Keratinocyte (primary cell): Measurements from ENCODE around the gene SLC16A1. TPM values are rescaled to one million over a fixed set of nuclear protein-coding genes. Genes with fewer than 3 reads are reported as not detected.

Source experiments
- DNase-seq: peaks from one replicate; pipeline ENCODE4 v3.0.0-alpha.2; 2011; ENCODE audit warnings: low read depth, missing footprints, low spot score
- FAIRE-seq: peaks from 2 replicates; lab custom pipeline; 2011; peaks lifted over from hg19 to GRCh38; lab: Jason Lieb, UNC
- H2AFZ ChIP-seq: 2 replicates; pipeline ENCODE4 v1.6.0; 2012; ENCODE audit warnings: low read length, control low read depth, inconsistent platforms; ENCODE audit not compliant: control insufficient read depth
- H3K27ac ChIP-seq: 2 replicates; pipeline ENCODE4 v1.5.1; 2011; ENCODE audit warnings: low read length; ENCODE audit not compliant: control insufficient read depth, insufficient read depth
- H3K27me3 ChIP-seq: 3 replicates; pipeline ENCODE4 v1.6.0; 2011; ENCODE audit warnings: low read length; ENCODE audit not compliant: control insufficient read depth, insufficient read depth; ENCODE audit errors: extremely low read depth
- H3K36me3 ChIP-seq, 2 experiments: 2 replicates in 1 of 2; 3 replicates in 1 of 2; pipeline ENCODE4 v1.5.1; 2011; ENCODE audit warnings: low read length in 2 of 2, mild to moderate bottlenecking in 1 of 2; ENCODE audit not compliant: control insufficient read depth in 2 of 2, insufficient read depth in 2 of 2; ENCODE audit errors: extremely low read depth in 1 of 2
- H3K4me1 ChIP-seq: 3 replicates; pipeline ENCODE4 v1.5.1; 2011; ENCODE audit warnings: low read length; ENCODE audit not compliant: control insufficient read depth, insufficient read depth; ENCODE audit errors: extremely low read depth
- H3K4me2 ChIP-seq: 3 replicates; pipeline ENCODE4 v1.6.0; 2011; ENCODE audit warnings: low read depth, low read length; ENCODE audit not compliant: control insufficient read depth, insufficient read depth; ENCODE audit errors: extremely low read depth
- H3K4me3 ChIP-seq, 3 experiments: fragments of 200-600 bp in 1 of 3; sonication (generic) in 1 of 3; 2 replicates in 2 of 3; 3 replicates in 1 of 3; pipeline ENCODE4 v1.5.1; 2011 to 2016; ENCODE audit warnings: low read length in 3 of 3, mild to moderate bottlenecking in 3 of 3, control low read depth in 2 of 3, inconsistent platforms in 1 of 3, low read depth in 1 of 3, mixed read lengths in 1 of 3, mixed run types in 1 of 3, moderate library complexity in 1 of 3; ENCODE audit not compliant: control insufficient read depth in 2 of 3, insufficient read depth in 2 of 3; ENCODE audit errors: extremely low read depth in 1 of 3
- H3K79me2 ChIP-seq: 2 replicates; pipeline ENCODE4 v1.6.0; 2012; ENCODE audit warnings: low read length; ENCODE audit not compliant: control insufficient read depth, insufficient read depth
- H3K9ac ChIP-seq: 3 replicates; pipeline ENCODE4 v1.6.0; 2011; ENCODE audit warnings: low read length; ENCODE audit not compliant: control insufficient read depth, insufficient read depth; ENCODE audit errors: extremely low read depth
- H3K9me1 ChIP-seq: 3 replicates; pipeline ENCODE4 v1.6.0; 2011; ENCODE audit warnings: low read length; ENCODE audit not compliant: control insufficient read depth, insufficient read depth; ENCODE audit errors: extremely low read depth
- H3K9me3 ChIP-seq: 2 replicates; pipeline ENCODE4 v1.5.1; 2012; ENCODE audit warnings: low read depth, low read length; ENCODE audit not compliant: control insufficient read depth
- H4K20me1 ChIP-seq: 3 replicates; pipeline ENCODE4 v1.6.0; 2011; ENCODE audit warnings: low read length; ENCODE audit not compliant: control insufficient read depth, insufficient read depth; ENCODE audit errors: extremely low read depth
- CTCF ChIP-seq, 3 experiments: IDR thresholded peaks in 1 of 3; conservative IDR thresholded peaks in 1 of 3; optimal IDR thresholded peaks in 1 of 3; 2 replicates in 2 of 3; 3 replicates in 1 of 3; pipeline versions ENCODE3 to v1.5.1; 2011; ENCODE audit warnings: low read length in 3 of 3, mild to moderate bottlenecking in 3 of 3, moderate library complexity in 2 of 3, control low read depth in 1 of 3, inconsistent platforms in 1 of 3; ENCODE audit not compliant: insufficient read depth in 2 of 3; ENCODE audit errors: extremely low read depth in 1 of 3
- EZH2 ChIP-seq: IDR thresholded peaks from one replicate; pipeline ENCODE4 v1.6.1; 2012; ENCODE audit warnings: inconsistent platforms, mild to moderate bottlenecking, low read length, moderate library complexity
- dilution Hi-C: fragments of 300-500 bp; cut with MboI; formaldehyde crosslinking; loops from one replicate; pipeline ENCODE4 v1.7.0; 2020; ENCODE audit warnings: low sequenced_read_pairs; ENCODE audit not compliant: extremely low pct_ligation_motif_present
- polyA plus RNA-seq, 5 experiments: library from polyadenylated mRNA; depleted of rRNA in 3 of 5; stranded (reverse) in 3 of 5; stranded (forward) in 1 of 5; unstranded in 1 of 5; fragments of >200 nt; gene quantifications; 1 replicate in 1 of 5; 2 replicates in 3 of 5; 3 replicates in 1 of 5; pipeline versions ENCODE4 v1.2.1 to v1.2.3, GENCODE V29; 2011 to 2012; ENCODE audit warnings: missing spikeins in 2 of 5, low read depth in 1 of 5, low replicate concordance in 1 of 5

Gene SLC16A1
- polyA plus RNA-seq, 1 donor (not counting 4 experiments of a cell fraction or from before 2014, with no cell fraction given), result 242 TPM

- Histone ChIP-seq H2AFZ (no peak overlapping the region), H3K4me2 (peak overlapping the region; percentile 82), H3K36me3 (peaks cover 0 to 5% of the 10 kb centered on the region in 2 experiments), H3K79me2 (no peaks in the 10 kb centered on the region), H3K4me1 (peaks cover 49% of the 10 kb centered on the region), H3K9me1 (no peaks in the 10 kb centered on the region), H3K9ac (peak overlapping the region; percentile 65), H3K4me3 (peak overlapping the region in 2 of 3 experiments; percentile 40 to 49), H3K9me3 (no peaks in the 10 kb centered on the region), H4K20me1 (no peaks in the 10 kb centered on the region), H3K27me3 (no peaks in the 10 kb centered on the region), H3K27ac (peak overlapping the region; percentile 83)
- TF ChIP-seq EZH2 (no peak), CTCF (optimal IDR thresholded peaks at IDR 0.05 in 1 of 3, IDR thresholded peaks at IDR 0.05 in 1 of 3, conservative IDR thresholded peaks at IDR 0.05 in 1 of 3; ENCODE audit: extremely low read depth in 1 of 3, insufficient read depth in 2 of 3, low read length in 3 of 3) (no peak)
- dilution Hi-C loops, result no loop called here
- DNase-seq, result no peak
- peak; percentile 56 for FAIRE-seq
These were observed 50.4 kb downstream of the SLC16A1 start for GRCh38 chr1:112905395-112906149.

DNA sequence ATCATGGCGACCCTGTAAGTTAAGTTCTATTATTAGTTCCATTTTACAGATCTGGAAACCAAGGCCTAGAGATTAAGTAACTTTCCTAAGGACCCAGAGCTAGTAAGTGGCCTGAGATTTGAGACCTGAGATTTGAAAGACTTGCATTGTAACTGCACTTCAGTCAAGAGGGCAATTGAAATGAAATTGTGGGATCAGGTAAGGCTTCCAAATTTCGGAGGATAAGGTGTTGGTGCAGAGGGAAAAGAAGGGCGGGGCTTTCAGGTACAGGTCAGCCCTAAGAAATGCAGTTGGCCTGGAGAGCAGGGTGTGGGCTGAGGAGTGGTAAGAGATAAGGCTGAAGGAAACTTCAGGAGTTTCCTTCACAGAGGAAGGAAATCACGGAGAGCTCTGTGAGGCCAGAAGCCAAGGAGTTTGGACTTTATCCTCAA, 51.1 kb downstream of the SLC16A1 start:
- FAIRE-seq (peak; percentile 44), DNase-seq (no peak)
- H2AFZ ChIP-seq, result no peak overlapping the region

More for the DNA sequence above, 51.1 kb downstream of the SLC16A1 start:
- no peaks in the 10 kb centered on the region for H3K9me1 ChIP-seq
- H4K20me1 ChIP-seq, result no peaks in the 10 kb centered on the region
- H3K36me3 ChIP-seq, result peaks cover 0 to 3% of the 10 kb centered on the region in 2 experiments
- peak overlapping the region; percentile 83 for H3K27ac ChIP-seq
- no peaks in the 10 kb centered on the region for H3K79me2 ChIP-seq
- dilution Hi-C loops, result no loop called here
- TF ChIP-seq CTCF (optimal IDR thresholded peaks at IDR 0.05 in 1 of 3, IDR thresholded peaks at IDR 0.05 in 1 of 3, conservative IDR thresholded peaks at IDR 0.05 in 1 of 3; ENCODE audit: extremely low read depth in 1 of 3, insufficient read depth in 2 of 3, low read length in 3 of 3) (no peak), EZH2 (no peak)
- H3K9ac ChIP-seq, result peak overlapping the region; percentile 65
- H3K4me2 ChIP-seq, result peak overlapping the region; percentile 82
- no peaks in the 10 kb centered on the region for H3K27me3 ChIP-seq
- H3K4me1 ChIP-seq, result peaks cover 49% of the 10 kb centered on the region
- H3K4me3 ChIP-seq, result peak overlapping the region in 2 of 3 experiments; percentile 40 to 49
- no peaks in the 10 kb centered on the region for H3K9me3 ChIP-seq
